HEK293T (cell line): ENCODE measurements around the gene LAYN.

Experiments
- CTBP1 ChIP-seq: fragments of 450-650 bp; IDR thresholded peaks from 2 replicates; pipeline ENCODE4 v1.6.1; 2016; ENCODE audit warnings: borderline replicate concordance
- ELF4 ChIP-seq: fragments of 450-650 bp; IDR thresholded peaks from 2 replicates; pipeline ENCODE4 v1.6.1; 2017; ENCODE audit warnings: antibody characterized with exemption
- FOXA1 ChIP-seq: fragments of 450-650 bp; IDR thresholded peaks from 2 replicates; pipeline ENCODE4 v1.6.1; 2016; ENCODE audit warnings: mild to moderate bottlenecking
- FOXK2 ChIP-seq: fragments of 450-650 bp; IDR thresholded peaks from 2 replicates; pipeline ENCODE4 v1.6.1; 2016; ENCODE audit warnings: mild to moderate bottlenecking
- HDGF ChIP-seq: fragments of 450-650 bp; IDR thresholded peaks from 2 replicates; pipeline ENCODE4 v1.6.1; 2017; ENCODE audit warnings: antibody characterized with exemption, borderline replicate concordance
- L3MBTL2 ChIP-seq: fragments of 450-650 bp; conservative IDR thresholded peaks from 2 replicates; pipeline ENCODE4 v1.6.1; 2016; ENCODE audit warnings: mild to moderate bottlenecking
- LEF1 ChIP-seq: fragments of 450-650 bp; IDR thresholded peaks from 2 replicates; pipeline ENCODE4 v1.6.1; 2017; ENCODE audit warnings: mild to moderate bottlenecking, borderline replicate concordance
- NFRKB ChIP-seq: fragments of 450-650 bp; IDR thresholded peaks from 2 replicates; pipeline ENCODE4 v1.6.1; 2016; ENCODE audit warnings: mild to moderate bottlenecking, moderate library complexity
- PKNOX1 ChIP-seq: fragments of 450-650 bp; IDR thresholded peaks from 2 replicates; pipeline ENCODE4 v1.6.1; 2016
- SP1 ChIP-seq: fragments of 450-650 bp; IDR thresholded peaks from 2 replicates; pipeline ENCODE4 v1.6.1; 2017
- SUZ12 ChIP-seq: fragments of 450-650 bp; IDR thresholded peaks from 2 replicates; pipeline ENCODE4 v1.6.1; 2016; ENCODE audit warnings: mild to moderate bottlenecking
- TARDBP ChIP-seq: fragments of 450-650 bp; IDR thresholded peaks from 2 replicates; pipeline ENCODE4 v1.6.1; 2016
- ZNF384 ChIP-seq: fragments of 450-650 bp; IDR thresholded peaks from 2 replicates; pipeline ENCODE4 v1.6.1; 2016

- no peak for TF ChIP-seq ZNF384
- TF ChIP-seq CTBP1, result no peak
- no peak for TF ChIP-seq SUZ12
- no peak for TF ChIP-seq L3MBTL2
- no peak for TF ChIP-seq NFRKB
- TF ChIP-seq PKNOX1, result no peak
- TF ChIP-seq ELF4, result no peak
- TF ChIP-seq LEF1, result no peak
- TF ChIP-seq SP1, result no peak
- no peak for TF ChIP-seq FOXA1
- no peak for TF ChIP-seq TARDBP
- no peak for TF ChIP-seq HDGF
- no peak for TF ChIP-seq FOXK2
Measured at GRCh38 chr11:111585371-111585770, 44.9 kb downstream of the LAYN start.
